WTC11 (cell line): ENCODE results near the gene SHPK. TPM values are rescaled to one million over a fixed set of nuclear protein-coding genes. Genes with fewer than 3 reads are reported as not detected.
A peak's percentile ranks its signal among the peaks of the same experiment; 100 is the strongest.

Source experiments
- ATF1 ChIP-seq: sonication (generic); formaldehyde crosslinking; IDR thresholded peaks from 2 replicates; pipeline ENCODE4 v1.8.1; 2023; ENCODE audit warnings: mild to moderate bottlenecking, moderate library complexity, missing genetic modification reagents
- CBFB ChIP-seq: sonication (generic); formaldehyde crosslinking; IDR thresholded peaks from 2 replicates; pipeline ENCODE4 v1.8.1; 2022; ENCODE audit warnings: mild to moderate bottlenecking, low read depth, missing genetic modification reagents
- CREM ChIP-seq: sonication (generic); formaldehyde crosslinking; IDR thresholded peaks from 2 replicates; pipeline ENCODE4 v1.8.1; 2022; ENCODE audit warnings: mild to moderate bottlenecking, missing genetic modification reagents, moderate library complexity
- CTCF ChIP-seq: fragments of 200-600 bp; IDR thresholded peaks from 2 replicates; pipeline ENCODE4 v1.8.0; 2022; ENCODE audit warnings: antibody characterized with exemption
- ESRRA ChIP-seq: sonication (generic); formaldehyde crosslinking; IDR thresholded peaks from 2 replicates; pipeline ENCODE4 v1.8.1; 2022; ENCODE audit warnings: mild to moderate bottlenecking, missing genetic modification reagents, borderline replicate concordance
- FOXJ3 ChIP-seq: sonication (generic); formaldehyde crosslinking; IDR thresholded peaks from 2 replicates; pipeline ENCODE4 v1.9.0; 2021; ENCODE audit warnings: missing genetic modification reagents, mild to moderate bottlenecking, borderline replicate concordance
- FOXK1 ChIP-seq: sonication (generic); formaldehyde crosslinking; IDR thresholded peaks from 2 replicates; pipeline ENCODE4 v1.8.0; 2022; ENCODE audit warnings: mild to moderate bottlenecking, moderate library complexity, missing genetic modification reagents
- JAZF1 ChIP-seq: fragments of 250-450 bp; sonication (Bioruptor Pico); IDR thresholded peaks from 2 replicates; pipeline ENCODE4 v1.9.0; 2021; ENCODE audit warnings: moderate library complexity, mild to moderate bottlenecking, inconsistent platforms
- MXD4 ChIP-seq: fragments of 250-450 bp; sonication (Bioruptor Pico); IDR thresholded peaks from 2 replicates; pipeline ENCODE4 v1.8.0; 2021; ENCODE audit warnings: mild to moderate bottlenecking, moderate library complexity, borderline replicate concordance
- MYBL2 ChIP-seq: sonication (generic); formaldehyde crosslinking; IDR thresholded peaks from 2 replicates; pipeline ENCODE4 v1.8.1; 2023; ENCODE audit warnings: mild to moderate bottlenecking, moderate library complexity, missing genetic modification reagents
- NFYB ChIP-seq: sonication (generic); formaldehyde crosslinking; conservative IDR thresholded peaks from 2 replicates; pipeline ENCODE4 v1.8.0; 2022; ENCODE audit warnings: low read depth, missing genetic modification reagents
- NR2C2 ChIP-seq: sonication (generic); formaldehyde crosslinking; IDR thresholded peaks from 2 replicates; pipeline ENCODE4 v1.8.0; 2022; ENCODE audit warnings: mild to moderate bottlenecking, missing genetic modification reagents
- NR3C1 ChIP-seq: sonication (generic); formaldehyde crosslinking; conservative IDR thresholded peaks from 2 replicates; pipeline ENCODE4 v1.8.1; 2023; ENCODE audit warnings: low read depth, mild to moderate bottlenecking, missing genetic modification reagents
- RELA ChIP-seq: sonication (generic); formaldehyde crosslinking; IDR thresholded peaks from 2 replicates; pipeline ENCODE4 v1.8.1; 2022; ENCODE audit warnings: missing genetic modification reagents, mild to moderate bottlenecking, borderline replicate concordance
- SOX15 ChIP-seq: fragments of 250-450 bp; sonication (Bioruptor Pico); IDR thresholded peaks from 2 replicates; pipeline ENCODE4 v1.9.0; 2021; ENCODE audit warnings: mild to moderate bottlenecking
- TP53 ChIP-seq: sonication (generic); formaldehyde crosslinking; IDR thresholded peaks from 2 replicates; pipeline ENCODE4 v1.8.1; 2023; ENCODE audit warnings: mild to moderate bottlenecking, missing genetic modification reagents
- USF2 ChIP-seq: sonication (generic); formaldehyde crosslinking; IDR thresholded peaks from 2 replicates; pipeline ENCODE4 v1.8.1; 2023; ENCODE audit warnings: mild to moderate bottlenecking, missing genetic modification reagents, moderate library complexity
- ZNF219 ChIP-seq: sonication (generic); formaldehyde crosslinking; IDR thresholded peaks from 2 replicates; pipeline ENCODE4 v1.8.0; 2023; ENCODE audit warnings: missing genetic modification reagents, mild to moderate bottlenecking, borderline replicate concordance
- ZNF232 ChIP-seq: sonication (generic); formaldehyde crosslinking; IDR thresholded peaks from 2 replicates; pipeline ENCODE4 v1.8.0; 2022; ENCODE audit warnings: mild to moderate bottlenecking, missing genetic modification reagents
- ZNF263 ChIP-seq: sonication (generic); formaldehyde crosslinking; IDR thresholded peaks from 2 replicates; pipeline ENCODE4 v1.8.1; 2022; ENCODE audit warnings: low read depth, mild to moderate bottlenecking, moderate library complexity, missing genetic modification reagents
- ZNF396 ChIP-seq: fragments of 250-450 bp; sonication (Bioruptor Pico); IDR thresholded peaks from 2 replicates; pipeline ENCODE4 v1.8.0; 2021; ENCODE audit warnings: mild to moderate bottlenecking, moderate library complexity, borderline replicate concordance
- ZNF423 ChIP-seq: fragments of 250-450 bp; sonication (Bioruptor Pico); IDR thresholded peaks from 2 replicates; pipeline ENCODE4 v2.1.2; 2022; ENCODE audit warnings: mild to moderate bottlenecking, moderate library complexity
- total RNA-seq: library from RNA; stranded (reverse); gene quantifications from 3 replicates; pipeline ENCODE4 v1.2.3, GENCODE V29; 2021
- TF ChIP-seq, protein P1 (sequence below): sonication (generic); formaldehyde crosslinking; IDR thresholded peaks from 2 replicates; pipeline ENCODE4 v1.8.1; 2022; ENCODE audit warnings: low read depth, missing genetic modification reagents, borderline replicate concordance
- TF ChIP-seq, protein P2 (sequence below): sonication (generic); formaldehyde crosslinking; IDR thresholded peaks from 2 replicates; pipeline ENCODE4 v1.8.0; 2023; ENCODE audit warnings: mild to moderate bottlenecking, missing genetic modification reagents
- TF ChIP-seq, protein P3 (sequence below): fragments of 250-450 bp; sonication (Bioruptor Pico); IDR thresholded peaks from 2 replicates; pipeline ENCODE4 v1.9.0; 2021; ENCODE audit warnings: mild to moderate bottlenecking, borderline replicate concordance

The SHPK gene
- total RNA-seq, 1 experiment from 2014 or later, result 29.2 TPM

GRCh38 chr17:3668279-3669084, 32.4 kb upstream of the SHPK start, which contains the start of the genes EMC6 and TAX1BP3 (continued):
- TF ChIP-seq ZNF396 (no peak), CREM (CRISPR knock-in tag) (peak; percentile 64; the same call in 1 of the 2 replicates), JAZF1 (CRISPR knock-in tag) (no peak), SOX15 (CRISPR knock-in tag) (no peak), ZNF263 (no peak), NR2C2 (no peak), MYBL2 (CRISPR knock-in tag) (0 out of 2 replicates have a peak, but pooled peaks have one; percentile 68), NR3C1 (no peak), RELA (CRISPR knock-in tag) (0 out of 2 replicates have a peak, but pooled peaks have one; percentile 56), ESRRA (CRISPR knock-in tag) (no peak), FOXJ3 (CRISPR knock-in tag) (no peak), NFYB (CRISPR knock-in tag) (peak; percentile 82), CBFB (CRISPR knock-in tag) (0 out of 2 replicates have a peak, but pooled peaks have one; percentile 68), ZNF232 (CRISPR knock-in tag) (no peak), CTCF (no peak), FOXK1 (CRISPR knock-in tag) (0 out of 2 replicates have a peak, but pooled peaks have one; percentile 58), ZNF219 (CRISPR knock-in tag) (no peak; the same call in 1 of the 2 replicates), USF2 (CRISPR knock-in tag) (no peak), TP53 (CRISPR knock-in tag) (0 out of 2 replicates have a peak, but pooled peaks have one; percentile 51), ATF1 (CRISPR knock-in tag) (no peak; the same call in 1 of the 2 replicates), ZNF423 (CRISPR knock-in tag) (no peak), MXD4 (CRISPR knock-in tag) (no peak)
- TF ChIP-seq, protein P1, sequence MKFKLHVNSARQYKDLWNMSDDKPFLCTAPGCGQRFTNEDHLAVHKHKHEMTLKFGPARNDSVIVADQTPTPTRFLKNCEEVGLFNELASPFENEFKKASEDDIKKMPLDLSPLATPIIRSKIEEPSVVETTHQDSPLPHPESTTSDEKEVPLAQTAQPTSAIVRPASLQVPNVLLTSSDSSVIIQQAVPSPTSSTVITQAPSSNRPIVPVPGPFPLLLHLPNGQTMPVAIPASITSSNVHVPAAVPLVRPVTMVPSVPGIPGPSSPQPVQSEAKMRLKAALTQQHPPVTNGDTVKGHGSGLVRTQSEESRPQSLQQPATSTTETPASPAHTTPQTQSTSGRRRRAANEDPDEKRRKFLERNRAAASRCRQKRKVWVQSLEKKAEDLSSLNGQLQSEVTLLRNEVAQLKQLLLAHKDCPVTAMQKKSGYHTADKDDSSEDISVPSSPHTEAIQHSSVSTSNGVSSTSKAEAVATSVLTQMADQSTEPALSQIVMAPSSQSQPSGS (CRISPR knock-in tag), result no peak
- TF ChIP-seq, protein P2, sequence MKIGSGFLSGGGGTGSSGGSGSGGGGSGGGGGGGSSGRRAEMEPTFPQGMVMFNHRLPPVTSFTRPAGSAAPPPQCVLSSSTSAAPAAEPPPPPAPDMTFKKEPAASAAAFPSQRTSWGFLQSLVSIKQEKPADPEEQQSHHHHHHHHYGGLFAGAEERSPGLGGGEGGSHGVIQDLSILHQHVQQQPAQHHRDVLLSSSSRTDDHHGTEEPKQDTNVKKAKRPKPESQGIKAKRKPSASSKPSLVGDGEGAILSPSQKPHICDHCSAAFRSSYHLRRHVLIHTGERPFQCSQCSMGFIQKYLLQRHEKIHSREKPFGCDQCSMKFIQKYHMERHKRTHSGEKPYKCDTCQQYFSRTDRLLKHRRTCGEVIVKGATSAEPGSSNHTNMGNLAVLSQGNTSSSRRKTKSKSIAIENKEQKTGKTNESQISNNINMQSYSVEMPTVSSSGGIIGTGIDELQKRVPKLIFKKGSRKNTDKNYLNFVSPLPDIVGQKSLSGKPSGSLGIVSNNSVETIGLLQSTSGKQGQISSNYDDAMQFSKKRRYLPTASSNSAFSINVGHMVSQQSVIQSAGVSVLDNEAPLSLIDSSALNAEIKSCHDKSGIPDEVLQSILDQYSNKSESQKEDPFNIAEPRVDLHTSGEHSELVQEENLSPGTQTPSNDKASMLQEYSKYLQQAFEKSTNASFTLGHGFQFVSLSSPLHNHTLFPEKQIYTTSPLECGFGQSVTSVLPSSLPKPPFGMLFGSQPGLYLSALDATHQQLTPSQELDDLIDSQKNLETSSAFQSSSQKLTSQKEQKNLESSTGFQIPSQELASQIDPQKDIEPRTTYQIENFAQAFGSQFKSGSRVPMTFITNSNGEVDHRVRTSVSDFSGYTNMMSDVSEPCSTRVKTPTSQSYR (CRISPR knock-in tag), result no peak
- TF ChIP-seq, protein P3, sequence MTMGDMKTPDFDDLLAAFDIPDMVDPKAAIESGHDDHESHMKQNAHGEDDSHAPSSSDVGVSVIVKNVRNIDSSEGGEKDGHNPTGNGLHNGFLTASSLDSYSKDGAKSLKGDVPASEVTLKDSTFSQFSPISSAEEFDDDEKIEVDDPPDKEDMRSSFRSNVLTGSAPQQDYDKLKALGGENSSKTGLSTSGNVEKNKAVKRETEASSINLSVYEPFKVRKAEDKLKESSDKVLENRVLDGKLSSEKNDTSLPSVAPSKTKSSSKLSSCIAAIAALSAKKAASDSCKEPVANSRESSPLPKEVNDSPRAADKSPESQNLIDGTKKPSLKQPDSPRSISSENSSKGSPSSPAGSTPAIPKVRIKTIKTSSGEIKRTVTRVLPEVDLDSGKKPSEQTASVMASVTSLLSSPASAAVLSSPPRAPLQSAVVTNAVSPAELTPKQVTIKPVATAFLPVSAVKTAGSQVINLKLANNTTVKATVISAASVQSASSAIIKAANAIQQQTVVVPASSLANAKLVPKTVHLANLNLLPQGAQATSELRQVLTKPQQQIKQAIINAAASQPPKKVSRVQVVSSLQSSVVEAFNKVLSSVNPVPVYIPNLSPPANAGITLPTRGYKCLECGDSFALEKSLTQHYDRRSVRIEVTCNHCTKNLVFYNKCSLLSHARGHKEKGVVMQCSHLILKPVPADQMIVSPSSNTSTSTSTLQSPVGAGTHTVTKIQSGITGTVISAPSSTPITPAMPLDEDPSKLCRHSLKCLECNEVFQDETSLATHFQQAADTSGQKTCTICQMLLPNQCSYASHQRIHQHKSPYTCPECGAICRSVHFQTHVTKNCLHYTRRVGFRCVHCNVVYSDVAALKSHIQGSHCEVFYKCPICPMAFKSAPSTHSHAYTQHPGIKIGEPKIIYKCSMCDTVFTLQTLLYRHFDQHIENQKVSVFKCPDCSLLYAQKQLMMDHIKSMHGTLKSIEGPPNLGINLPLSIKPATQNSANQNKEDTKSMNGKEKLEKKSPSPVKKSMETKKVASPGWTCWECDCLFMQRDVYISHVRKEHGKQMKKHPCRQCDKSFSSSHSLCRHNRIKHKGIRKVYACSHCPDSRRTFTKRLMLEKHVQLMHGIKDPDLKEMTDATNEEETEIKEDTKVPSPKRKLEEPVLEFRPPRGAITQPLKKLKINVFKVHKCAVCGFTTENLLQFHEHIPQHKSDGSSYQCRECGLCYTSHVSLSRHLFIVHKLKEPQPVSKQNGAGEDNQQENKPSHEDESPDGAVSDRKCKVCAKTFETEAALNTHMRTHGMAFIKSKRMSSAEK (CRISPR knock-in tag), result no peak
